ENCODE data around the gene LSAMP.
"Not testable (repeated sequence)": the region's sequence is repeated elsewhere in the genome, so short reads cannot be mapped to it uniquely, and the experiment has no call there.

LSAMP gene

GRCh38 chr3:115890579-115890978 lies 554.7 kb downstream of the LSAMP start:
- DNase-seq (ENCODE audit: low read depth) = no peak

GRCh38 chr3:115885621-115886020 lies 559.7 kb downstream of the LSAMP start:
- no peak for DNase-seq (ENCODE audit: low read depth)

GRCh38 chr3:115877615-115877899 lies 567.7 kb downstream of the LSAMP start:
- DNase-seq (ENCODE audit: low read depth) = no peak

- no peak for DNase-seq (ENCODE audit: low read depth)
Measured at GRCh38 chr3:115876876-115877614, 568.2 kb downstream of the LSAMP start.

- DNase-seq (ENCODE audit: low read depth) = no peak
Measured at GRCh38 chr3:115875460-115875859, 569.8 kb downstream of the LSAMP start.

GRCh38 chr3:115871735-115872134 lies 573.6 kb downstream of the LSAMP start:
- no peak for DNase-seq (ENCODE audit: low read depth)

GRCh38 chr3:115864911-115865310 lies 580.4 kb downstream of the LSAMP start:
- no peak for DNase-seq (ENCODE audit: low read depth)

GRCh38 chr3:115862849-115863248 lies 582.4 kb downstream of the LSAMP start:
- no peak for DNase-seq (ENCODE audit: low read depth)

GRCh38 chr3:115862099-115862498 lies 583.2 kb downstream of the LSAMP start:
- no peak for DNase-seq (ENCODE audit: low read depth)

GRCh38 chr3:115861166-115861733 lies 584.0 kb downstream of the LSAMP start:
- no peak for DNase-seq (ENCODE audit: low read depth)

GRCh38 chr3:115860766-115861165 lies 584.5 kb downstream of the LSAMP start:
- DNase-seq (ENCODE audit: low read depth) = no peak

GRCh38 chr3:115859002-115859807 lies 586.1 kb downstream of the LSAMP start:
- no peak for DNase-seq (ENCODE audit: low read depth)

GRCh38 chr3:115857518-115858136 lies 587.7 kb downstream of the LSAMP start:
- DNase-seq (ENCODE audit: low read depth) = no peak

- peak; percentile 30 for DNase-seq (ENCODE audit: low read depth)
Measured at GRCh38 chr3:115855911-115856310, 589.4 kb downstream of the LSAMP start.

GRCh38 chr3:115853104-115853503 lies 592.2 kb downstream of the LSAMP start:
- no peak for DNase-seq (ENCODE audit: low read depth)

- DNase-seq (ENCODE audit: low read depth) = no peak
Measured at GRCh38 chr3:115852278-115852677, 593.0 kb downstream of the LSAMP start.

- DNase-seq (ENCODE audit: low read depth) = no peak
Measured at GRCh38 chr3:115851571-115851970, 593.7 kb downstream of the LSAMP start.

- DNase-seq (ENCODE audit: low read depth) = no peak
Measured at GRCh38 chr3:115848641-115849040, 596.6 kb downstream of the LSAMP start.

- DNase-seq (ENCODE audit: low read depth) = no peak
Measured at GRCh38 chr3:115845986-115846385, 599.3 kb downstream of the LSAMP start.

- not testable (repeated sequence) for DNase-seq (ENCODE audit: low read depth)
Measured at GRCh38 chr3:115844729-115845128, 600.6 kb downstream of the LSAMP start.

- DNase-seq (ENCODE audit: low read depth) = no peak
Measured at GRCh38 chr3:115843206-115843605, 602.1 kb downstream of the LSAMP start.

GRCh38 chr3:115839246-115839645 lies 606.0 kb downstream of the LSAMP start:
- DNase-seq (ENCODE audit: low read depth) = no peak

GRCh38 chr3:115838786-115839185 lies 606.5 kb downstream of the LSAMP start:
- DNase-seq (ENCODE audit: low read depth) = no peak
